Measurements from ENCODE around the gene REM2. TPM values are rescaled to one million over a fixed set of nuclear protein-coding genes. Genes with fewer than 3 reads are reported as not detected.
A peak's percentile ranks its signal among the peaks of the same experiment; 100 is the strongest.

The REM2 gene
- total RNA-seq, 1 experiment from 2014 or later, result 0.18 TPM

GRCh38 chr14:22920697-22921096 lies 37.7 kb downstream of the REM2 start:
- no peak overlapping the region for H3K4me3 ChIP-seq (ENCODE audit: low read length)
- ChIA-PET POLR2A (ENCODE audit: unreplicated experiment) (no interaction called here), CTCF (no interaction called here)
- ATAC-seq (no peak), DNase-seq (no peak)
- H4K20me1 ChIP-seq (ENCODE audit: low read length), result no peaks in the 10 kb centered on the region
- H3F3A ChIP-seq (ENCODE audit: low read length, unreplicated experiment), result no peaks in the 10 kb centered on the region
- no peaks in the 10 kb centered on the region for H3K9me2 ChIP-seq (replicated peaks; ENCODE audit: low read length)
- no peaks in the 10 kb centered on the region for H3K9me3 ChIP-seq (ENCODE audit: low read length)
- no peak overlapping the region for H3K9ac ChIP-seq (ENCODE audit: low read length)
- intact Hi-C loops (cut with micrococcal nuclease), result no loop called here
- peaks cover 51% of the 10 kb centered on the region for H3K36me3 ChIP-seq (ENCODE audit: low read depth, low read length)
- no peak overlapping the region for H3K4me2 ChIP-seq (ENCODE audit: low read length)
- H3K4me1 ChIP-seq (ENCODE audit: insufficient read depth, low read length), result peaks cover 40% of the 10 kb centered on the region
- no TSS peak for BruUV-seq (replicated peaks)
- H3K27me3 ChIP-seq (ENCODE audit: low read length), result no peaks in the 10 kb centered on the region
- H3K79me2 ChIP-seq (ENCODE audit: low read length), result peaks cover 47% of the 10 kb centered on the region
- no peak overlapping the region for H2AFZ ChIP-seq (ENCODE audit: low read length)
- H3K27ac ChIP-seq (ENCODE audit: low read length), result no peak overlapping the region
- TF ChIP-seq EZH2phosphoT487 (IDR thresholded peaks at IDR 0.05; ENCODE audit: borderline replicate concordance, low read length) (no peak), EZH2 (IDR thresholded peaks at IDR 0.05; ENCODE audit: low read length, unreplicated experiment) (no peak)
- TF ChIP-seq, protein P1, sequence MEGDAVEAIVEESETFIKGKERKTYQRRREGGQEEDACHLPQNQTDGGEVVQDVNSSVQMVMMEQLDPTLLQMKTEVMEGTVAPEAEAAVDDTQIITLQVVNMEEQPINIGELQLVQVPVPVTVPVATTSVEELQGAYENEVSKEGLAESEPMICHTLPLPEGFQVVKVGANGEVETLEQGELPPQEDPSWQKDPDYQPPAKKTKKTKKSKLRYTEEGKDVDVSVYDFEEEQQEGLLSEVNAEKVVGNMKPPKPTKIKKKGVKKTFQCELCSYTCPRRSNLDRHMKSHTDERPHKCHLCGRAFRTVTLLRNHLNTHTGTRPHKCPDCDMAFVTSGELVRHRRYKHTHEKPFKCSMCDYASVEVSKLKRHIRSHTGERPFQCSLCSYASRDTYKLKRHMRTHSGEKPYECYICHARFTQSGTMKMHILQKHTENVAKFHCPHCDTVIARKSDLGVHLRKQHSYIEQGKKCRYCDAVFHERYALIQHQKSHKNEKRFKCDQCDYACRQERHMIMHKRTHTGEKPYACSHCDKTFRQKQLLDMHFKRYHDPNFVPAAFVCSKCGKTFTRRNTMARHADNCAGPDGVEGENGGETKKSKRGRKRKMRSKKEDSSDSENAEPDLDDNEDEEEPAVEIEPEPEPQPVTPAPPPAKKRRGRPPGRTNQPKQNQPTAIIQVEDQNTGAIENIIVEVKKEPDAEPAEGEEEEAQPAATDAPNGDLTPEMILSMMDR (conservative IDR thresholded peaks at IDR 0.05; ENCODE audit: low read depth, low read length), result no peak

GRCh38 chr14:22922294-22922693 lies 39.3 kb downstream of the REM2 start:
- Histone ChIP-seq H3F3A (ENCODE audit: low read length, unreplicated experiment) (no peaks in the 10 kb centered on the region), H4K20me1 (ENCODE audit: low read length) (no peaks in the 10 kb centered on the region), H3K36me3 (ENCODE audit: low read depth, low read length) (peaks cover 50% of the 10 kb centered on the region), H3K9ac (ENCODE audit: low read length) (no peak overlapping the region), H3K9me3 (ENCODE audit: low read length) (no peaks in the 10 kb centered on the region), H3K4me2 (ENCODE audit: low read length) (no peak overlapping the region; the same call in 1 of the 2 replicates), H3K4me1 (ENCODE audit: insufficient read depth, low read length) (peaks cover 48% of the 10 kb centered on the region), H3K27ac (ENCODE audit: low read length) (peak overlapping the region; percentile 29; the same call in 1 of the 2 replicates), H2AFZ (ENCODE audit: low read length) (no peak overlapping the region), H3K9me2 (replicated peaks; ENCODE audit: low read length) (no peaks in the 10 kb centered on the region), H3K27me3 (ENCODE audit: low read length) (no peaks in the 10 kb centered on the region), H3K4me3 (ENCODE audit: low read length) (no peak overlapping the region), H3K79me2 (ENCODE audit: low read length) (peaks cover 47% of the 10 kb centered on the region)
- intact Hi-C loops (cut with micrococcal nuclease), result no loop called here
- CTCF ChIA-PET, result no interaction called here
- POLR2A ChIA-PET (ENCODE audit: unreplicated experiment), result no interaction called here
- no peak for DNase-seq
- no peak for ATAC-seq
- TF ChIP-seq EZH2phosphoT487 (IDR thresholded peaks at IDR 0.05; ENCODE audit: borderline replicate concordance, low read length), result no peak
- no peak for TF ChIP-seq EZH2 (IDR thresholded peaks at IDR 0.05; ENCODE audit: low read length, unreplicated experiment)
- TF ChIP-seq, protein P1 (conservative IDR thresholded peaks at IDR 0.05; ENCODE audit: low read depth, low read length), result no peak
- no TSS peak for BruUV-seq (replicated peaks)

DNA sequence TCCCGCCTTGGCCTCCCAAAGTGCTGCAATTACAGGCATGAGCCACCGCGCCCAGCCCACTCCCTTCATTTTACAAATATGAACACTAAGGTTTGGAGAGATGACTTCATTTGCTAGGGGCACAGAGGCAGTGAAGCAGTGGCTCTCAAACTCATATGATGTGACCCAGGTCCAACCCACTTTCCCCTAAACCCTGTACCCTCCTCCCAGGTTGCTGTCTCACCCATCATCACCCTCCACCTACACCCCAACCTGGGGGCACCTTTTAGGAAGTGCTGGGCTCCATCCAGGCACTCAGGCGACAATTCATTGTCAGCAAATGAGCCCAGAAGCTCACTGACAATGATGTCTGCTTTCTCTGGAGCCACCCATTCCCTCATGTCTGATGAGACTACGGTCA lies 40.7 kb downstream of the REM2 start:
- CTCF ChIA-PET, result no interaction called here
- Histone ChIP-seq H3K36me3 (ENCODE audit: low read depth, low read length) (peaks cover 50% of the 10 kb centered on the region), H4K20me1 (ENCODE audit: low read length) (no peaks in the 10 kb centered on the region), H3K4me2 (ENCODE audit: low read length) (no peak overlapping the region), H2AFZ (ENCODE audit: low read length) (no peak overlapping the region), H3K27me3 (ENCODE audit: low read length) (no peaks in the 10 kb centered on the region), H3F3A (ENCODE audit: low read length, unreplicated experiment) (no peaks in the 10 kb centered on the region), H3K27ac (ENCODE audit: low read length) (no peak overlapping the region), H3K9ac (ENCODE audit: low read length) (no peak overlapping the region), H3K9me2 (replicated peaks; ENCODE audit: low read length) (no peaks in the 10 kb centered on the region), H3K9me3 (ENCODE audit: low read length) (no peaks in the 10 kb centered on the region), H3K4me3 (ENCODE audit: low read length) (no peak overlapping the region), H3K4me1 (ENCODE audit: insufficient read depth, low read length) (peaks cover 45% of the 10 kb centered on the region), H3K79me2 (ENCODE audit: low read length) (peaks cover 47% of the 10 kb centered on the region)
- BruUV-seq (replicated peaks), result no TSS peak
- ATAC-seq (no peak), DNase-seq (no peak)
- POLR2A ChIA-PET (ENCODE audit: unreplicated experiment), result no interaction called here
- intact Hi-C loops (cut with micrococcal nuclease), result no loop called here
- TF ChIP-seq, protein P1 (conservative IDR thresholded peaks at IDR 0.05; ENCODE audit: low read depth, low read length), result no peak
- no peak for TF ChIP-seq EZH2phosphoT487 (IDR thresholded peaks at IDR 0.05; ENCODE audit: borderline replicate concordance, low read length)
- TF ChIP-seq EZH2 (IDR thresholded peaks at IDR 0.05; ENCODE audit: low read length, unreplicated experiment), result no peak
